HepG2 (cell line): ENCODE results near the gene RPS19. TPM values are rescaled to one million over a fixed set of nuclear protein-coding genes. Genes with fewer than 3 reads are reported as not detected.

Source experiments
- AKAP8 ChIP-seq: sonication (generic); formaldehyde crosslinking; IDR thresholded peaks from 2 replicates; pipeline ENCODE4 v1.5.1; 2020; ENCODE audit warnings: mild to moderate bottlenecking, missing genetic modification reagents
- ARHGAP35 ChIP-seq: sonication (generic); formaldehyde crosslinking; IDR thresholded peaks from 2 replicates; pipeline ENCODE4 v1.9.0; 2022; ENCODE audit warnings: mild to moderate bottlenecking, inconsistent platforms, moderate library complexity, missing genetic modification reagents, borderline replicate concordance
- ASH2L ChIP-seq: fragments of 300-600, 200-600 bp; sonication (generic); IDR thresholded peaks from 2 replicates; pipeline ENCODE4 v1.7.0; 2017; ENCODE audit warnings: low read depth, mild to moderate bottlenecking, moderate library complexity, mixed read lengths, low read length; ENCODE audit not compliant: insufficient read length
- FLYWCH1 ChIP-seq: sonication (generic); formaldehyde crosslinking; IDR thresholded peaks from 2 replicates; pipeline ENCODE4 v1.8.1; 2023; ENCODE audit warnings: mild to moderate bottlenecking, missing genetic modification reagents
- NKX3-1 ChIP-seq: sonication (generic); formaldehyde crosslinking; IDR thresholded peaks from 2 replicates; pipeline ENCODE4 v1.5.0; 2020; ENCODE audit warnings: missing genetic modification reagents
- NR2C2 ChIP-seq: sonication (generic); formaldehyde crosslinking; IDR thresholded peaks from 2 replicates; pipeline ENCODE4 v1.4.0; 2020; ENCODE audit warnings: missing genetic modification reagents, mild to moderate bottlenecking, moderate library complexity, borderline replicate concordance
- PBX3 ChIP-seq: sonication (generic); formaldehyde crosslinking; IDR thresholded peaks from 2 replicates; pipeline ENCODE4 v1.8.1; 2023; ENCODE audit warnings: missing genetic modification reagents, inconsistent platforms, borderline replicate concordance
- POLR2G ChIP-seq: fragments of 200-400 bp; formaldehyde crosslinking; IDR thresholded peaks from 2 replicates; pipeline ENCODE4 v1.6.1; 2018; ENCODE audit warnings: mild to moderate bottlenecking, low read depth, low read length, moderate library complexity
- ZFP36L1 ChIP-seq: sonication (generic); formaldehyde crosslinking; IDR thresholded peaks from 2 replicates; pipeline ENCODE4 v1.8.0; 2022; ENCODE audit warnings: mild to moderate bottlenecking, missing genetic modification reagents, moderate library complexity
- ZNF30 ChIP-seq: sonication (generic); formaldehyde crosslinking; IDR thresholded peaks from 2 replicates; pipeline ENCODE4 v1.5.0; 2020; ENCODE audit warnings: mild to moderate bottlenecking, missing genetic modification reagents
- ZNF367 ChIP-seq: sonication (generic); formaldehyde crosslinking; IDR thresholded peaks from 2 replicates; pipeline ENCODE4 v1.4.0; 2020; ENCODE audit warnings: missing genetic modification reagents, borderline replicate concordance
- ZNF598 ChIP-seq: sonication (generic); formaldehyde crosslinking; IDR thresholded peaks from 2 replicates; pipeline ENCODE4 v1.5.1; 2020; ENCODE audit warnings: mild to moderate bottlenecking, missing genetic modification reagents, borderline replicate concordance
- ZNF768 ChIP-seq: sonication (generic); formaldehyde crosslinking; IDR thresholded peaks from 2 replicates; pipeline ENCODE4 v1.4.0; 2020; ENCODE audit warnings: missing genetic modification reagents
- ZNF777 ChIP-seq: sonication (generic); formaldehyde crosslinking; IDR thresholded peaks from 2 replicates; pipeline ENCODE4 v1.4.0; 2020; ENCODE audit warnings: missing genetic modification reagents
- polyA plus RNA-seq, 8 experiments: library from polyadenylated mRNA; depleted of rRNA in 3 of 8; stranded (reverse) in 7 of 8; unstranded in 1 of 8; fragments of >200 nt; fragmentation: Illumina TruSeq in 4 of 8; extraction: Trizol in 4 of 8; gene quantifications; 2 replicates each; pipeline versions ENCODE4 v1.2.1 to v1.2.3, GENCODE V29; 2011 to 2016; ENCODE audit warnings: low read depth in 4 of 8, missing spikeins in 1 of 8, mixed read lengths in 1 of 8; ENCODE audit not compliant: insufficient read depth in 1 of 8
- total RNA-seq, 5 experiments: library from RNA; depleted of rRNA; stranded (reverse); fragments of >200 nt; fragmentation: Illumina TruSeq; extraction: Trizol; gene quantifications; 2 replicates each; pipeline ENCODE4 v1.2.3, GENCODE V29; 2016; ENCODE audit warnings: low read depth in 1 of 5
- TF ChIP-seq, protein P1 (sequence below): IDR thresholded peaks from 2 replicates; pipeline ENCODE4 v1.4.0; 2020; ENCODE audit warnings: mild to moderate bottlenecking, missing genetic modification reagents
- TF ChIP-seq, protein P2 (sequence below): sonication (generic); formaldehyde crosslinking; IDR thresholded peaks from 2 replicates; pipeline ENCODE4 v1.4.0; 2020; ENCODE audit warnings: missing genetic modification reagents
- TF ChIP-seq, protein P3 (sequence below): IDR thresholded peaks from 2 replicates; pipeline ENCODE4 v1.6.1; 2016; ENCODE audit warnings: missing compliant biosample characterization, missing genetic modification reagents, borderline replicate concordance

Gene RPS19
- total and polyA plus RNA-seq, 2 of the 13 experiments (the other 11 are each of a cell fraction or from before 2014, with no cell fraction given), result 1,983 to 4,758 TPM

- TF ChIP-seq, protein P1, sequence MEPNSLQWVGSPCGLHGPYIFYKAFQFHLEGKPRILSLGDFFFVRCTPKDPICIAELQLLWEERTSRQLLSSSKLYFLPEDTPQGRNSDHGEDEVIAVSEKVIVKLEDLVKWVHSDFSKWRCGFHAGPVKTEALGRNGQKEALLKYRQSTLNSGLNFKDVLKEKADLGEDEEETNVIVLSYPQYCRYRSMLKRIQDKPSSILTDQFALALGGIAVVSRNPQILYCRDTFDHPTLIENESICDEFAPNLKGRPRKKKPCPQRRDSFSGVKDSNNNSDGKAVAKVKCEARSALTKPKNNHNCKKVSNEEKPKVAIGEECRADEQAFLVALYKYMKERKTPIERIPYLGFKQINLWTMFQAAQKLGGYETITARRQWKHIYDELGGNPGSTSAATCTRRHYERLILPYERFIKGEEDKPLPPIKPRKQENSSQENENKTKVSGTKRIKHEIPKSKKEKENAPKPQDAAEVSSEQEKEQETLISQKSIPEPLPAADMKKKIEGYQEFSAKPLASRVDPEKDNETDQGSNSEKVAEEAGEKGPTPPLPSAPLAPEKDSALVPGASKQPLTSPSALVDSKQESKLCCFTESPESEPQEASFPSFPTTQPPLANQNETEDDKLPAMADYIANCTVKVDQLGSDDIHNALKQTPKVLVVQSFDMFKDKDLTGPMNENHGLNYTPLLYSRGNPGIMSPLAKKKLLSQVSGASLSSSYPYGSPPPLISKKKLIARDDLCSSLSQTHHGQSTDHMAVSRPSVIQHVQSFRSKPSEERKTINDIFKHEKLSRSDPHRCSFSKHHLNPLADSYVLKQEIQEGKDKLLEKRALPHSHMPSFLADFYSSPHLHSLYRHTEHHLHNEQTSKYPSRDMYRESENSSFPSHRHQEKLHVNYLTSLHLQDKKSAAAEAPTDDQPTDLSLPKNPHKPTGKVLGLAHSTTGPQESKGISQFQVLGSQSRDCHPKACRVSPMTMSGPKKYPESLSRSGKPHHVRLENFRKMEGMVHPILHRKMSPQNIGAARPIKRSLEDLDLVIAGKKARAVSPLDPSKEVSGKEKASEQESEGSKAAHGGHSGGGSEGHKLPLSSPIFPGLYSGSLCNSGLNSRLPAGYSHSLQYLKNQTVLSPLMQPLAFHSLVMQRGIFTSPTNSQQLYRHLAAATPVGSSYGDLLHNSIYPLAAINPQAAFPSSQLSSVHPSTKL (CRISPR knock-in tag), result no peak; the same call in 1 of the 2 replicates
- TF ChIP-seq NR2C2 (CRISPR knock-in tag) (peak; percentile 97), FLYWCH1 (CRISPR knock-in tag) (no peak), ZNF598 (CRISPR knock-in tag) (peak; percentile 29; the same call in 1 of the 2 replicates), ZNF30 (CRISPR knock-in tag) (no peak), ZNF768 (CRISPR knock-in tag) (peak; percentile 62), POLR2G (peak; percentile 96), NKX3-1 (CRISPR knock-in tag) (peak; percentile 43), ZNF777 (CRISPR knock-in tag) (no peak), ASH2L (peak; percentile 91), PBX3 (CRISPR knock-in tag) (no peak), ARHGAP35 (0 out of 2 replicates have a peak, but pooled peaks have one; percentile 31), ZFP36L1 (CRISPR knock-in tag) (peak; percentile 53; the same call in 1 of the 2 replicates), ZNF367 (no peak), AKAP8 (CRISPR knock-in tag) (peak; percentile 58; the same call in 1 of the 2 replicates)
- TF ChIP-seq, protein P2, sequence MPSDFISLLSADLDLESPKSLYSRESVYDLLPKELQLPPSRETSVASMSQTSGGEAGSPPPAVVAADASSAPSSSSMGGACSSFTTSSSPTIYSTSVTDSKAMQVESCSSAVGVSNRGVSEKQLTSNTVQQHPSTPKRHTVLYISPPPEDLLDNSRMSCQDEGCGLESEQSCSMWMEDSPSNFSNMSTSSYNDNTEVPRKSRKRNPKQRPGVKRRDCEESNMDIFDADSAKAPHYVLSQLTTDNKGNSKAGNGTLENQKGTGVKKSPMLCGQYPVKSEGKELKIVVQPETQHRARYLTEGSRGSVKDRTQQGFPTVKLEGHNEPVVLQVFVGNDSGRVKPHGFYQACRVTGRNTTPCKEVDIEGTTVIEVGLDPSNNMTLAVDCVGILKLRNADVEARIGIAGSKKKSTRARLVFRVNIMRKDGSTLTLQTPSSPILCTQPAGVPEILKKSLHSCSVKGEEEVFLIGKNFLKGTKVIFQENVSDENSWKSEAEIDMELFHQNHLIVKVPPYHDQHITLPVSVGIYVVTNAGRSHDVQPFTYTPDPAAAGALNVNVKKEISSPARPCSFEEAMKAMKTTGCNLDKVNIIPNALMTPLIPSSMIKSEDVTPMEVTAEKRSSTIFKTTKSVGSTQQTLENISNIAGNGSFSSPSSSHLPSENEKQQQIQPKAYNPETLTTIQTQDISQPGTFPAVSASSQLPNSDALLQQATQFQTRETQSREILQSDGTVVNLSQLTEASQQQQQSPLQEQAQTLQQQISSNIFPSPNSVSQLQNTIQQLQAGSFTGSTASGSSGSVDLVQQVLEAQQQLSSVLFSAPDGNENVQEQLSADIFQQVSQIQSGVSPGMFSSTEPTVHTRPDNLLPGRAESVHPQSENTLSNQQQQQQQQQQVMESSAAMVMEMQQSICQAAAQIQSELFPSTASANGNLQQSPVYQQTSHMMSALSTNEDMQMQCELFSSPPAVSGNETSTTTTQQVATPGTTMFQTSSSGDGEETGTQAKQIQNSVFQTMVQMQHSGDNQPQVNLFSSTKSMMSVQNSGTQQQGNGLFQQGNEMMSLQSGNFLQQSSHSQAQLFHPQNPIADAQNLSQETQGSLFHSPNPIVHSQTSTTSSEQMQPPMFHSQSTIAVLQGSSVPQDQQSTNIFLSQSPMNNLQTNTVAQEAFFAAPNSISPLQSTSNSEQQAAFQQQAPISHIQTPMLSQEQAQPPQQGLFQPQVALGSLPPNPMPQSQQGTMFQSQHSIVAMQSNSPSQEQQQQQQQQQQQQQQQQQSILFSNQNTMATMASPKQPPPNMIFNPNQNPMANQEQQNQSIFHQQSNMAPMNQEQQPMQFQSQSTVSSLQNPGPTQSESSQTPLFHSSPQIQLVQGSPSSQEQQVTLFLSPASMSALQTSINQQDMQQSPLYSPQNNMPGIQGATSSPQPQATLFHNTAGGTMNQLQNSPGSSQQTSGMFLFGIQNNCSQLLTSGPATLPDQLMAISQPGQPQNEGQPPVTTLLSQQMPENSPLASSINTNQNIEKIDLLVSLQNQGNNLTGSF, result no peak
- TF ChIP-seq, protein P3, sequence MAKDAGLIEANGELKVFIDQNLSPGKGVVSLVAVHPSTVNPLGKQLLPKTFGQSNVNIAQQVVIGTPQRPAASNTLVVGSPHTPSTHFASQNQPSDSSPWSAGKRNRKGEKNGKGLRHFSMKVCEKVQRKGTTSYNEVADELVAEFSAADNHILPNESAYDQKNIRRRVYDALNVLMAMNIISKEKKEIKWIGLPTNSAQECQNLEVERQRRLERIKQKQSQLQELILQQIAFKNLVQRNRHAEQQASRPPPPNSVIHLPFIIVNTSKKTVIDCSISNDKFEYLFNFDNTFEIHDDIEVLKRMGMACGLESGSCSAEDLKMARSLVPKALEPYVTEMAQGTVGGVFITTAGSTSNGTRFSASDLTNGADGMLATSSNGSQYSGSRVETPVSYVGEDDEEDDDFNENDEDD, result peak; percentile 85
These were observed at the start of gene RPS19 (continued) for GRCh38 chr19:41859618-41860418.
